Measurements from ENCODE around the gene CMTR1.
"Not testable (repeated sequence)": the region's sequence is repeated elsewhere in the genome, so short reads cannot be mapped to it uniquely, and the experiment has no call there.

Gene CMTR1

GRCh38 chr6:37492236-37492972, 59.4 kb downstream of the CMTR1 start:
- DNase-seq: peak in 2 of 3 experiments; percentile 57 to 81

GRCh38 chr6:37492991-37493660, 60.1 kb downstream of the CMTR1 start:
- DNase-seq: peak; percentile 74 to 95 (median 85)

DNA sequence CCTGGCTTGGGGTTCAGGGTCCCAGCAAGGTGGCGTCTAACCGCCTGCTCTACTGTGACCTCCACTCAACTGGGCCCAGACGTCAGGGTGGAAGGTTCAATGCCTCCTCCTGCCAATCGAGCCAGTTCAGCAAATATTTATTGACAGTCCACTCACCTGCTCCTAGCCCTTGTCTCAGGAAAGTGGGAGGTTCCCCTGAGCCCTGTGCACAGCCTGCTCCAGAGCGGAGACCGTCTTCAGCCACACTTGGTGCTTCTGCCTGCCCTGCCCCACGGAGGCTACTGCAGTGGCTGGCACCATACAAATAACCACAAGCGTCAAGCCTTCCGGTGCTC, 60.6 kb downstream of the CMTR1 start:
- DNase-seq: no peak

DNA sequence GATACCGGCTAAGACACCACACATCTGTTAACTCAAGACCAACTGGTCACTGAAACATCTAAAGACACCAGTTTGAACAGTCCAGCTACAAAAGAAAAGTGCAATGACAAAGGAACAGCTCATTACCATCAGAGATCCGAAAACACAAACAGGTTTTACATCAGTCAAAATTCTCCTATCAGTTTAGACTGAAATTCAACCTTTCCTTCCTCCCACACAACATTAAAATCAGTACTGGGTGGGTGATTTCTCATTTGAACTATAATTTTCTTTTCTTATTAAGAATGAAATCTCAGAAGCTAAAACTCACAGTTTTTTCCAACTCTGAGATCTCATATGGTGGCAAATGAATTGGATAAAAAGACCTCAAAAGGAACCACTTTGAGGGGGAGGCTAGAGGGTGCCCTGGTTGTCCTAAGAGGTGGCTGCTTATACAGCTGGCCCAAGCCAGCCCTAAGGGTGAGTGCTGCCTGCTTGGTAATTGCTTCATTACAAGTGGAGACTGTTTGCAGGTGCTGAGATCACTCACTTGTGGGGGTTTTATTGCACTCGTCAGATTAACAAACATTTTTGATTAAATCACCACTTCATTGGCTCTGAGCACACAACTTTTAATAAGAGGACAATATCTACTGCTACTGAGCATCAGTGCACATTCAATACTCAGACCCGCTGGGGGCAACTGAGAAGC, 62.4 kb downstream of the CMTR1 start:
- peak in 2 of 3 experiments; percentile 73 to 92 for DNase-seq

DNA sequence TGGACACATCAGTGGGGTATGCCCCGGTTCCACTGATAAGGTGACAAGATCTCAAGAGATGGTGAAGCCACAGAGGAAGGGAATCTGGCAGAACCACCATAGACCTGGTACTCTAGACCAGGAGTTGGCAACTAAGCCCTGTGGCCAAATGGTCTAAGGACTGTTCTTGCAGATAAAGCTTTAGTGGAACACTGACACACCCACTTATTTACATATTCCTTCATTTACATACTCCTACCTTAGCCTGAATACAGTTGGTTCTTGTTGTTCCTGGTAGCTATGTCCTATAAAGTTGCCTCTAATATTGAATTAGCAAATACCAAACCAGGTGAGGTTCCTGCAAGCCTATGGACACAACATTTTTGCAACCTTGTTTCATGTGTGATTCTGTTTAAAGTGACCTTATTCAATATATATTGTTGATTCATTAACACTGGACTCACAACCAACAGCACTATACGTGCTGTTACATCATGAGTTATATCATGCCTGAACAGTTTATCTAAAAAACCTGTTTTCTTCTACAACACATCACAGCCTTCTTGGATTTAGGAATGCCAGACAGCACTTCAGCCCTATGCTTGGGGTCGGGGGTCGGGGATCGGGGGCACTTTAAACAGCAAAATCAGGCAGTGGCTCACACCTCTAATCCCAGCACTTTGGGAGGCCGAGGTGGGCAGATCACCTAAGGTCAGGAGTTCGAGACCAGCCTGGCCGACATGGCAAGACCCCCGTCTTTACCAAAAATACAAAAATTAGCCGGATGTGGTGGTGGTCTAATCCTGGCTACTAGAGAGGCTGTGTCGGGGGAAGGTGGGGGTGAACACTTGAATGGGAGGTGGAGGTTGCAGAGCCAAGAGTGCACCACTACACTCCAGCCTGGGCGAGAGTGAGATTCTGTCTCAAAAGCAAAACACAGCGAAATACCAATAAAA, 64.2 kb downstream of the CMTR1 start:
- no peak for DNase-seq

GRCh38 chr6:37499433-37500293, 66.6 kb downstream of the CMTR1 start, which contains the start of gene CCDC167:
TSS of gene CCDC167 (minus strand) at chr6:37499893. CDS start at chr6:37499863, 30 bp downstream.
- DNase-seq: peak; percentile 98 to 100 (median 99)

DNA sequence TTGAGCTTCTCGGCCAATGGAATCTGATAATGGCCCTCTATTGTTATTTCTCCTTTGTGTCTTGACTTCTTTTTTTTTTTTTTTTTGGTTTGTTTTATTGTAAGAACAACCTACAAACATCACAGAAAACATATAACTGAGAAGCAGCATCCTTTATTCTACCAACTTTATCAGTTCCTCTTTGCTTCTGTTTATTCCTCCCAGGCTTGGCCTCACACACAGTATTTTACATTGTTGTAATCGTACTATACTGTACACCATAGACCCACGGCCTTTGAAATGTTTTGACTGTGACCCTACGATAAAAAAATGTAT, 67.2 kb downstream of the CMTR1 start:
- DNase-seq: no peak

DNA sequence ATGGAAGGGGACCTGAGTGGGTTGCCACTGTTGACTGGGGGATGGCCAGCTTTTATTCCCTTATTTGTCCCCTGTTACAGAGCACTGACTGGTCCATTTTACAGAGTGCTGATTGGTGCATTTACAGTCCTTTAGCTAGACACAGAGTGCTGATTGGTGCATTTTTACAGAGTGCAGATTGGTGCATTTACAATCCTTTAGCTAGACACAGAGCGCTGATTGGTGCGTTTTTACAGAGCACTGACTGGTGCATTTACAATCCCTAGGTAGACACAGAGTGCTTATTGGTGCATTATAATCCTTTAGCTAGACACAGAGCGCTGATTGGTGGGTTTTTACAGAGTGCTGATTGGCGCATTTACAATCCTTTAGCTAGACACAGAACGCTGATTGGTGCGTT, 67.9 kb downstream of the CMTR1 start:
- not testable (repeated sequence) for DNase-seq

- DNase-seq: no peak
Measured at GRCh38 chr6:37501632-37502491, 68.8 kb downstream of the CMTR1 start.

GRCh38 chr6:37502703-37503291, 69.8 kb downstream of the CMTR1 start:
- peak in 2 of 3 experiments; percentile 89 to 98 for DNase-seq

- DNase-seq: peak in 2 of 3 experiments; percentile 68 to 84
Measured at GRCh38 chr6:37503309-37503965, 70.4 kb downstream of the CMTR1 start.

DNA sequence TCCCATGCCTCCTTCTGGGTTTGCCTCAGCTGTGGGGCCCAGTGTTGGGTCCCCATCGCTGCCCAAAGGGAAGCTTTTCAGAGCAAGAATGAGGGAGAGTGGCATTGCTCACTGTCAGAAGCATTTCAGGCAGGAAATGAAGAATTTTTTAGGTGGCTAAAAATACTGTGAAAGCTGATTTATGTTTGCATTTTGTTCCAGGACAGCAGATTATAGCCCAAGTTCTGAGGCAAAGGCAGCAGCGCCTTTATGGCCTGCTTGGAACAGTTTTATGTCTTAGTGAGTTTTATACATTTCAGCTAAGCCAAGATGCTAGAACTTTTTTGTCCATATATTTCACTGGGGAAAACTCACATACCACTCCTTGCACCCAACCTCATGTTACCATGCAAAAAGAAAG, 71.0 kb downstream of the CMTR1 start:
- DNase-seq: no peak

DNA sequence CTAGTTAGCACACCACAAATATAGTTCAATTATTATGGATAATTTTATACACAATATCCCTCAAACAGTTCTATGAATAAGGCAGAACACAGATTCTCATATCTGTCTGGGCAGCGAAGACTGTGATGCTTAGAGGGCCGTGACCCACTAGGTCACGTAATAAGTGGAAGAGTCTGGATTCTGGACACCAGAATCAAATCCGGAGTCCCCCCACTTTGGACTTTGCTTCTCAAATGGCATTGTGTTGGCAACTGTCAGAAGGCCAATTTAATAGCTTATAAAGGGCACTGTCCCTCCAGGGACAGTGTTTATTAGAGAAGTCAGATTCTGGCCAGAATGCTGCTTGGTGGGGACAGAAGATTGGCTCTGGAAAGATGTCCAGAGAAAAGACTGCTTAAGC, 73.5 kb downstream of the CMTR1 start:
- DNase-seq: no peak

- no peak for DNase-seq
Measured at GRCh38 chr6:37507077-37507476, 74.1 kb downstream of the CMTR1 start.

GRCh38 chr6:37507690-37508421, 74.8 kb downstream of the CMTR1 start:
- DNase-seq: peak in 2 of 3 experiments; percentile 58 to 80

- DNase-seq: no peak
Measured at GRCh38 chr6:37511201-37511600, 78.2 kb downstream of the CMTR1 start.

DNA sequence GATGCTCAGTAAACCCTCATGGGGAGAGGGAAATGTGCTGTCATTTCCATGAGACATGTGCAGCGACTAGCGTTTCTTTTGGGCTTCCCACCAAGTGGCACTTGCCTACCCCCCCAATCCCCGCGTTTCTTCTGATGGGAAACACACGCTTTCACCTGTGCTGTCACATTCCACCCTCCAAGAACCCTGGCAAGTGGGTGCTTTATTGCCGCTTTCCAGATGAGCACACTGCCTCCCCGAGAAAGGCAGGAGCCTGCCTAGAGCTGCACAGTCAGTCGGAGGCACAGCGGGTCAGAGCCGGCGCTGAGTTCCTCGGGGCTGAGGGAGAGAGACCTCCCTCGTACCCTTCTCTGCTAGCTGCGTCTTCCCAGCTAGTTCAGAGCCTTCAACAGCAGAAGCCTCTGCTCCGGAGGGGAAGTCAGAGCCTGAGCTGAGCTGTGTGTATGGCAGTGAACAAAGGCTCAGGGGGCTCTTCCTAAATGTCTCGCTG, 78.9 kb downstream of the CMTR1 start:
- no peak for DNase-seq

GRCh38 chr6:37512400-37513011, 79.5 kb downstream of the CMTR1 start:
- DNase-seq: peak in 1 of 3 experiments; percentile 18

Measured in NCI-H1417 (cell line).